Measurements from ENCODE around the gene AMY2B. TPM values are rescaled to one million over a fixed set of nuclear protein-coding genes. Genes with fewer than 3 reads are reported as not detected.

AMY2B gene
- total and polyA plus RNA-seq, 2 donors (not counting 1 experiment from before 2014, with no cell fraction given), result 32.6 to 43.8 TPM

- intact Hi-C loops (cut with micrococcal nuclease), result no loop called here
- peak overlapping the region in 1 of 5 experiments; percentile 82 for H3K4me3 ChIP-seq (ENCODE audit: control extremely low read depth in 1 of 5, extremely low read depth in 1 of 5, insufficient read depth in 1 of 5, low read depth in 2 of 5, low read length in 4 of 5)
- H2AFZ ChIP-seq (ENCODE audit: insufficient read depth, low read depth, low read length, poor library complexity, severe bottlenecking), result no peak overlapping the region
- POLR2A ChIA-PET, result no interaction called here
- TF ChIP-seq EZH2 (IDR thresholded peaks at IDR 0.05; ENCODE audit: borderline replicate concordance, insufficient read depth, low read depth, low read length, poor library complexity, severe bottlenecking), result no peak
- TF ChIP-seq CTCF (IDR thresholded peaks at IDR 0.05), result no peak
- H4K20me1 ChIP-seq (ENCODE audit: control insufficient read depth, insufficient read depth, low read length, poor library complexity, severe bottlenecking), result peaks cover 31% of the 10 kb centered on the region
- ATAC-seq (ENCODE audit: low read depth) (no peak), DNase-seq (no peak)
- CTCF ChIA-PET, result interaction anchor here (1.6 to 2.4 kb wide), 2 partner anchors 13 kb away, joined by 4 to 13 read pairs; no protein-coding TSS in a partner anchor
- no peaks in the 10 kb centered on the region for H3K27me3 ChIP-seq (replicated peaks in 1 of 4; ENCODE audit: control extremely low read depth in 1 of 4, control insufficient read depth in 3 of 4, insufficient read depth in 4 of 4, low read length in 3 of 4)
- peaks cover 0 to 3% (median 0%) of the 10 kb centered on the region in 3 donors for H3K9me3 ChIP-seq (ENCODE audit: control extremely low read depth in 1 of 3, control insufficient read depth in 2 of 3, insufficient read depth in 1 of 3, low read length in 2 of 3)
- H3K27ac Mint-ChIP-seq, result no peak overlapping the region
- H3K27me3 Mint-ChIP-seq, result no peaks in the 10 kb centered on the region
- peaks cover 11 to 24% of the 10 kb centered on the region in 2 experiments for H3K36me3 ChIP-seq (replicated peaks in 1 of 2; ENCODE audit: control extremely low read depth in 1 of 2, control insufficient read depth in 1 of 2, extremely low read depth in 1 of 2, insufficient read depth in 2 of 2, low read length in 1 of 2)
- no peak overlapping the region for H3K9ac ChIP-seq (ENCODE audit: low read length)
- H3K4me2 ChIP-seq (replicated peaks; ENCODE audit: low read depth, low read length, poor library complexity, severe bottlenecking), result peak overlapping the region; percentile 87
- H3K9me3 Mint-ChIP-seq (ENCODE audit: insufficient read depth), result no peaks in the 10 kb centered on the region
- H3K4me3 Mint-ChIP-seq, result peak overlapping the region; percentile 63
- peaks cover 59% of the 10 kb centered on the region for H3K79me2 ChIP-seq (ENCODE audit: control insufficient read depth, insufficient read depth, low read length)
- H3K27ac ChIP-seq (ENCODE audit: low read length in 2 of 2), result no peak overlapping the region
- peaks cover 6 to 26% of the 10 kb centered on the region in 2 donors for H3K4me1 ChIP-seq (ENCODE audit: control insufficient read depth in 2 of 2, insufficient read depth in 2 of 2, low read length in 2 of 2)
- 60% methylated on average over 1 of the region's 2 CpGs for WGBS (ENCODE audit: insufficient coverage)
- peaks cover 57% of the 10 kb centered on the region for H3K4me1 Mint-ChIP-seq
Measured at GRCh38 chr1:103527331-103527730, 44.1 kb upstream of the AMY2B start.

- Histone ChIP-seq H3K79me2 (ENCODE audit: control insufficient read depth, insufficient read depth, low read length) (peaks cover 60% of the 10 kb centered on the region), H3K4me3 (ENCODE audit: control extremely low read depth in 1 of 5, extremely low read depth in 1 of 5, insufficient read depth in 1 of 5, low read depth in 2 of 5, low read length in 4 of 5) (no peak overlapping the region), H3K4me2 (replicated peaks; ENCODE audit: low read depth, low read length, poor library complexity, severe bottlenecking) (no peak overlapping the region), H2AFZ (ENCODE audit: insufficient read depth, low read depth, low read length, poor library complexity, severe bottlenecking) (no peak overlapping the region), H3K9ac (ENCODE audit: low read length) (no peak overlapping the region), H4K20me1 (ENCODE audit: control insufficient read depth, insufficient read depth, low read length, poor library complexity, severe bottlenecking) (peaks cover 45% of the 10 kb centered on the region), H3K36me3 (replicated peaks in 1 of 2; ENCODE audit: control extremely low read depth in 1 of 2, control insufficient read depth in 1 of 2, extremely low read depth in 1 of 2, insufficient read depth in 2 of 2, low read length in 1 of 2) (peaks cover 15 to 33% of the 10 kb centered on the region in 2 experiments), H3K9me3 (ENCODE audit: control extremely low read depth in 1 of 3, control insufficient read depth in 2 of 3, insufficient read depth in 1 of 3, low read length in 2 of 3) (peaks cover 0 to 3% (median 0%) of the 10 kb centered on the region in 3 donors), H3K27me3 (replicated peaks in 1 of 4; ENCODE audit: control extremely low read depth in 1 of 4, control insufficient read depth in 3 of 4, insufficient read depth in 4 of 4, low read length in 3 of 4) (no peaks in the 10 kb centered on the region), H3K27ac (ENCODE audit: low read length in 2 of 2) (no peak overlapping the region), H3K4me1 (ENCODE audit: control insufficient read depth in 2 of 2, insufficient read depth in 2 of 2, low read length in 2 of 2) (peaks cover 5 to 26% of the 10 kb centered on the region in 2 donors)
- H3K4me1 Mint-ChIP-seq, result peaks cover 63% of the 10 kb centered on the region
- 87% methylated on average over 7 of the region's 8 CpGs for WGBS (ENCODE audit: insufficient coverage)
- ChIA-PET POLR2A (no interaction called here), CTCF (no interaction called here)
- ATAC-seq (ENCODE audit: low read depth) (no peak), DNase-seq (no peak)
- no peaks in the 10 kb centered on the region for H3K27me3 Mint-ChIP-seq
- intact Hi-C loops (cut with micrococcal nuclease), result no loop called here
- H3K9me3 Mint-ChIP-seq (ENCODE audit: insufficient read depth), result no peaks in the 10 kb centered on the region
- TF ChIP-seq EZH2 (IDR thresholded peaks at IDR 0.05; ENCODE audit: borderline replicate concordance, insufficient read depth, low read depth, low read length, poor library complexity, severe bottlenecking) (no peak), CTCF (IDR thresholded peaks at IDR 0.05) (no peak)
- no peak overlapping the region for H3K27ac Mint-ChIP-seq
- H3K4me3 Mint-ChIP-seq, result no peak overlapping the region
Measured at GRCh38 chr1:103529746-103530145, 41.6 kb upstream of the AMY2B start.
